Measurements from ENCODE around the gene FN1. TPM values are rescaled to one million over a fixed set of nuclear protein-coding genes. Genes with fewer than 3 reads are reported as not detected.

Gene FN1
- total RNA-seq, 2 donors from 2014 or later, result 84.2 to 257 TPM

GRCh38 chr2:215375467-215375830 is 60.4 kb downstream of the FN1 start:
- no peak for DNase-seq (ENCODE audit: low spot score)
- TF ChIP-seq POLR2AphosphoS5 (IDR thresholded peaks at IDR 0.05) (no peak), POLR2A (IDR thresholded peaks at IDR 0.05) (no peak)
- no peak overlapping the region for H3K4me3 ChIP-seq
- H3K4me1 ChIP-seq (replicated peaks), result no peaks in the 10 kb centered on the region
- H3K27ac ChIP-seq, result no peak overlapping the region
- H3K36me3 ChIP-seq, result no peaks in the 10 kb centered on the region
- H3K9me3 ChIP-seq, result no peaks in the 10 kb centered on the region
- 96% methylated on average over 6 of the region's 6 CpGs for WGBS
- no peaks in the 10 kb centered on the region for H3K27me3 ChIP-seq (replicated peaks; ENCODE audit: insufficient read depth)
- intact Hi-C loops (cut with DNase I), result no loop called here

- DNase-seq (ENCODE audit: low spot score), result no peak
- Histone ChIP-seq H3K27ac (no peak overlapping the region), H3K4me3 (no peak overlapping the region), H3K4me1 (replicated peaks) (no peaks in the 10 kb centered on the region), H3K9me3 (no peaks in the 10 kb centered on the region), H3K36me3 (no peaks in the 10 kb centered on the region), H3K27me3 (replicated peaks; ENCODE audit: insufficient read depth) (no peaks in the 10 kb centered on the region)
- intact Hi-C loops (cut with DNase I), result no loop called here
- 98% methylated on average over 10 of the region's 10 CpGs for WGBS
- TF ChIP-seq CTCF (IDR thresholded peaks at IDR 0.05) (no peak), POLR2AphosphoS5 (IDR thresholded peaks at IDR 0.05) (no peak)
Measured at GRCh38 chr2:215374642-215375466, 61.0 kb downstream of the FN1 start.

- 93% methylated on average over 1 of the region's 1 CpG for WGBS
- intact Hi-C loops (cut with DNase I), result no loop called here
- TF ChIP-seq POLR2AphosphoS5 (IDR thresholded peaks at IDR 0.05), result no peak
- no peak for TF ChIP-seq POLR2A (IDR thresholded peaks at IDR 0.05)
- TF ChIP-seq CTCF (IDR thresholded peaks at IDR 0.05), result no peak
- no peaks in the 10 kb centered on the region for H3K4me1 ChIP-seq (replicated peaks)
- no peak overlapping the region for H3K27ac ChIP-seq
- H3K27me3 ChIP-seq (replicated peaks; ENCODE audit: insufficient read depth), result no peaks in the 10 kb centered on the region
- no peak overlapping the region for H3K4me3 ChIP-seq
- no peaks in the 10 kb centered on the region for H3K9me3 ChIP-seq
- no peaks in the 10 kb centered on the region for H3K36me3 ChIP-seq
- DNase-seq (ENCODE audit: low spot score), result no peak
Measured at GRCh38 chr2:215374002-215374401, 61.9 kb downstream of the FN1 start.

GRCh38 chr2:215372968-215373649 is 62.8 kb downstream of the FN1 start:
- DNase-seq (ENCODE audit: low spot score), result no peak
- WGBS, result 89% methylated on average over 9 of the region's 9 CpGs
- H3K4me3 ChIP-seq, result no peak overlapping the region
- no peaks in the 10 kb centered on the region for H3K36me3 ChIP-seq
- H3K27me3 ChIP-seq (replicated peaks; ENCODE audit: insufficient read depth), result no peaks in the 10 kb centered on the region
- H3K27ac ChIP-seq, result no peak overlapping the region
- intact Hi-C loops (cut with DNase I), result no loop called here
- TF ChIP-seq POLR2AphosphoS5 (IDR thresholded peaks at IDR 0.05), result no peak
- TF ChIP-seq CTCF (IDR thresholded peaks at IDR 0.05), result no peak
- H3K4me1 ChIP-seq (replicated peaks), result no peaks in the 10 kb centered on the region
- no peaks in the 10 kb centered on the region for H3K9me3 ChIP-seq

- intact Hi-C loops (cut with DNase I), result no loop called here
- no peaks in the 10 kb centered on the region for H3K9me3 ChIP-seq
- DNase-seq (ENCODE audit: low spot score), result no peak
- no peak for TF ChIP-seq POLR2AphosphoS5 (IDR thresholded peaks at IDR 0.05)
- no peak for TF ChIP-seq CTCF (IDR thresholded peaks at IDR 0.05)
- H3K4me1 ChIP-seq (replicated peaks), result no peaks in the 10 kb centered on the region
- 84% methylated on average over 14 of the region's 14 CpGs for WGBS
- H3K27me3 ChIP-seq (replicated peaks; ENCODE audit: insufficient read depth), result no peaks in the 10 kb centered on the region
- H3K36me3 ChIP-seq, result no peaks in the 10 kb centered on the region
- no peak overlapping the region for H3K27ac ChIP-seq
- no peak overlapping the region for H3K4me3 ChIP-seq
Measured at GRCh38 chr2:215371915-215372897, 63.7 kb downstream of the FN1 start.

Data from prostate gland (tissue), 2 donors.